ENCODE data around the gene PACRG. TPM values are rescaled to one million over a fixed set of nuclear protein-coding genes. Genes with fewer than 3 reads are reported as not detected.
A peak's percentile ranks its signal among the peaks of the same experiment; 100 is the strongest.

The PACRG gene
- total and polyA plus RNA-seq, 3 donors from 2014 or later, result 54.0 to 84.6 (median 81.7) TPM

GRCh38 chr6:162681447-162681846 is 46.3 kb upstream of the PACRG start:
- Histone ChIP-seq H3K4me3 (no peak overlapping the region), H3K27me3 (no peaks in the 10 kb centered on the region), H3K4me1 (peaks cover 8% of the 10 kb centered on the region), H3K36me3 (ENCODE audit: low read depth, missing control alignments) (no peaks in the 10 kb centered on the region), H3K27ac (no peak overlapping the region), H3K9me3 (no peaks in the 10 kb centered on the region)
- DNase-seq, result no peak
- TF ChIP-seq, protein P1, sequence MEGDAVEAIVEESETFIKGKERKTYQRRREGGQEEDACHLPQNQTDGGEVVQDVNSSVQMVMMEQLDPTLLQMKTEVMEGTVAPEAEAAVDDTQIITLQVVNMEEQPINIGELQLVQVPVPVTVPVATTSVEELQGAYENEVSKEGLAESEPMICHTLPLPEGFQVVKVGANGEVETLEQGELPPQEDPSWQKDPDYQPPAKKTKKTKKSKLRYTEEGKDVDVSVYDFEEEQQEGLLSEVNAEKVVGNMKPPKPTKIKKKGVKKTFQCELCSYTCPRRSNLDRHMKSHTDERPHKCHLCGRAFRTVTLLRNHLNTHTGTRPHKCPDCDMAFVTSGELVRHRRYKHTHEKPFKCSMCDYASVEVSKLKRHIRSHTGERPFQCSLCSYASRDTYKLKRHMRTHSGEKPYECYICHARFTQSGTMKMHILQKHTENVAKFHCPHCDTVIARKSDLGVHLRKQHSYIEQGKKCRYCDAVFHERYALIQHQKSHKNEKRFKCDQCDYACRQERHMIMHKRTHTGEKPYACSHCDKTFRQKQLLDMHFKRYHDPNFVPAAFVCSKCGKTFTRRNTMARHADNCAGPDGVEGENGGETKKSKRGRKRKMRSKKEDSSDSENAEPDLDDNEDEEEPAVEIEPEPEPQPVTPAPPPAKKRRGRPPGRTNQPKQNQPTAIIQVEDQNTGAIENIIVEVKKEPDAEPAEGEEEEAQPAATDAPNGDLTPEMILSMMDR (IDR thresholded peaks at IDR 0.05), result no peak
- no peak for TF ChIP-seq POLR2A (IDR thresholded peaks at IDR 0.05)
- 67 to 79% methylated on average over 1 of the region's 1 CpG for WGBS, 2 donors
- intact Hi-C loops (cut with DNase I; ENCODE audit: low total_unique reads), result no loop called here

DNA sequence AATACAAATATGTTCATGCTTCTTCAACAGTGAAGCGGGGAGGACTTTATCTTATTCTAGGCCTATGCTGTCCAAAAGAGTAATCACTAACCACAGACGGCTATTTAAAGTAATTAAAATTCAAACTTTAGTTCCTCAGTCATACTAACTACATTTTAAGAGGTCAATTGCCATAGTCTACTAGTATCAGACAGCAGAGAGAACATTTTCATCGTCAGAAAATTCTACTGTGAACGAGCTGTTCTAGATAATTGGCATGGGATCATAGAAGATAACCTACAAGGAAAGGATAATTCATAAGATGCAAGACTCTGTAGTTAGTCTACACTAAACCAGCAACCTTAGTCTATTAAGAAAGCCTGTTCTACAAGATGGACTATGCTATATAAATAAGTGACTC is 44.6 kb upstream of the PACRG start:
- H3K4me1 ChIP-seq, result peaks cover 8% of the 10 kb centered on the region
- H3K9me3 ChIP-seq, result no peaks in the 10 kb centered on the region
- no peaks in the 10 kb centered on the region for H3K36me3 ChIP-seq (ENCODE audit: low read depth, missing control alignments)
- no peak for DNase-seq
- H3K27ac ChIP-seq, result peak overlapping the region in 1 of 2 donors; percentile 57
- H3K4me3 ChIP-seq, result no peak overlapping the region
- 30 to 44% methylated on average over 4 of the region's 4 CpGs for WGBS, 2 donors
- intact Hi-C loops (cut with DNase I; ENCODE audit: low total_unique reads), result no loop called here
- no peaks in the 10 kb centered on the region for H3K27me3 ChIP-seq
- TF ChIP-seq, protein P1 (IDR thresholded peaks at IDR 0.05), result no peak
- TF ChIP-seq POLR2A (IDR thresholded peaks at IDR 0.05), result no peak

GRCh38 chr6:162684052-162684451 is 43.7 kb upstream of the PACRG start:
- H3K9me3 ChIP-seq, result no peaks in the 10 kb centered on the region
- no peak for DNase-seq
- H3K4me1 ChIP-seq, result peaks cover 8% of the 10 kb centered on the region
- intact Hi-C loops (cut with DNase I; ENCODE audit: low total_unique reads), result no loop called here
- TF ChIP-seq POLR2A (IDR thresholded peaks at IDR 0.05), result no peak
- TF ChIP-seq, protein P1 (IDR thresholded peaks at IDR 0.05), result no peak
- 34 to 47% methylated on average over 1 of the region's 1 CpG for WGBS, 2 donors
- H3K36me3 ChIP-seq (ENCODE audit: low read depth, missing control alignments), result no peaks in the 10 kb centered on the region
- no peaks in the 10 kb centered on the region for H3K27me3 ChIP-seq
- H3K4me3 ChIP-seq, result no peak overlapping the region
- peak overlapping the region in 1 of 2 donors; percentile 57 for H3K27ac ChIP-seq

- Histone ChIP-seq H3K4me3 (no peak overlapping the region), H3K36me3 (ENCODE audit: low read depth, missing control alignments) (no peaks in the 10 kb centered on the region), H3K27ac (peak overlapping the region in 1 of 2 donors; percentile 57), H3K4me1 (peaks cover 8% of the 10 kb centered on the region), H3K9me3 (no peaks in the 10 kb centered on the region), H3K27me3 (no peaks in the 10 kb centered on the region)
- DNase-seq, result no peak
- TF ChIP-seq, protein P1 (IDR thresholded peaks at IDR 0.05), result no peak
- TF ChIP-seq POLR2A (IDR thresholded peaks at IDR 0.05), result no peak
- WGBS, 2 donors, result 86 to 90% methylated on average over 3 of the region's 3 CpGs
- intact Hi-C loops (cut with DNase I; ENCODE audit: low total_unique reads), result no loop called here
Observed at GRCh38 chr6:162684961-162685360, 42.8 kb upstream of the PACRG start.

DNA sequence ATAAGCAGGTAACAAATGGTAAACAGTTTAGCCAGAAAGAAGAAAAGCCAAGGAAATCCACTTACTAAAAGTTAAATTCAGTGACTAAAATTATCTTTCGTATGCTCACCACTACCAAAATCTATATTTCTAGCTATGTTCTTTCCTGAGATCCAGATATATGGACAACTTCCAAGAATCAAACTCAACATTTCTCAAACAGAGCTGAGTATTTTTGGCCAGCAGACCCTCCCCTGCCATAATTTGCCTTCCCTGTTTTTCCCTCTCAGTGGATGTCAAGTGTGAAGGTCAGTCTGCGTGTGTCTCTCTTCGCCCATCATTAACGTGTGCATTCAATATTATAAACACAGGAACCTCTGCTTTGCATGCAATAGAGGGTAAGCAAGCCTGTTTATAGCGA is 42.2 kb upstream of the PACRG start:
- intact Hi-C loops (cut with DNase I; ENCODE audit: low total_unique reads), result no loop called here
- TF ChIP-seq, protein P1 (IDR thresholded peaks at IDR 0.05), result no peak
- no peak for TF ChIP-seq POLR2A (IDR thresholded peaks at IDR 0.05)
- no peaks in the 10 kb centered on the region for H3K36me3 ChIP-seq (ENCODE audit: low read depth, missing control alignments)
- no peaks in the 10 kb centered on the region for H3K27me3 ChIP-seq
- H3K4me1 ChIP-seq, result peaks cover 8% of the 10 kb centered on the region
- H3K9me3 ChIP-seq, result no peaks in the 10 kb centered on the region
- WGBS, 2 donors, result 80 to 82% methylated on average over 5 of the region's 5 CpGs
- DNase-seq, result no peak
- no peak overlapping the region for H3K27ac ChIP-seq
- no peak overlapping the region for H3K4me3 ChIP-seq

All from testis (tissue), 3 donors.